HT-29 (cell line): ENCODE results near the gene MRPL17. TPM values are rescaled to one million over a fixed set of nuclear protein-coding genes. Genes with fewer than 3 reads are reported as not detected.

Experiments used
- DNase-seq: peaks from one replicate; pipeline ENCODE4 v3.0.0-alpha.2; 2015; ENCODE audit warnings: low spot score
- total RNA-seq: library from RNA; depleted of rRNA; stranded (reverse); fragments of >200 nt; shearing (Covaris generic); gene quantifications from 2 replicates; pipeline ENCODE4 v1.2.3, GENCODE V29; 2014; rRNA removed

Gene MRPL17
- total RNA-seq, 1 experiment from 2014 or later = 94.8 TPM

DNA sequence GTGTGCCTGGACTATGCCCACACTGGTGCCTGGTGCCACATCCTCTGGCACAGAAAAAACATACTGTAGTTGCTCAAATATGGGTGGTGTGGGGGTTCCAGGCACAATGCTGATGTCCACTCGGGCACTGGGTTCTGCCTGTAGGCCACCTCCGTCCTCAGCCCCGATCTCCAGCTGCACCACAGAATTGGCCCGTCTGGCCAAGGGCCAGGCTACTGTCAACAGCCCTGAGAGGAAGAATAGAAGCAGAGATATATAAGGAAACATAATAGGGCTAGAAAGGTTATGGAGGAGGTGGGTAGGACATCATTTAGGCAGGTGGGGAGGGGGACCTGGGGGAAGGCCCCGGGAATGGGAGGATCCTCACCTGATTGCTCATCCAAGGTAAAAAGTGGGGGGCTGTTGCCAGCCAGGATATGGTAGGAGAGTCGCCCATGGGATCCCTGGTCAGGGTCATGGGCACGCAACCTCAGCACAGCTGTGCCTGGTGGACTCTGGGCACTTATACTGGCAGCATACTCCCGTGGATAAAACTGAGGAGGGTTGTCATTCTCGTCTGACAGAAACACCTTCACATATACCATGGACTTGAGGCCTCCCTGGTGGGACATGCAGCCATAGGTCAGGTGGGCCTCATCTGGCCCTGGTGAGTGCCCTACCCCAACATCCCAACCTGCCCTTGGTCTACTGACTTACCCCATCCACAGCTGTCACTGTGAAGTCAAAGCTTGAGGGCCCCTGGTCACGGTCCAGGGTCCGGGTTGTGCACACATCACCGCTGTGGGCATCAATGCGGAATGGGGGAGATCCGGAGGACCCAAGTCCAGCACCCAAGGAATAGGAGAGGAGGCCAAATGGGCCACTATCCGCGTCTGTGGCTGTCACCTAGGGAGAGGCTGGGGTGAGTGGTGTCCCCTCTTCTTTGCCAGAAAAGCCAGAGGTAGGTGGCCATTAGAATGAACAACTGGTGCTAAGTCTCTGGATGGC, 49.4 kb downstream of the MRPL17 start:
- DNase-seq = no peak

DNA sequence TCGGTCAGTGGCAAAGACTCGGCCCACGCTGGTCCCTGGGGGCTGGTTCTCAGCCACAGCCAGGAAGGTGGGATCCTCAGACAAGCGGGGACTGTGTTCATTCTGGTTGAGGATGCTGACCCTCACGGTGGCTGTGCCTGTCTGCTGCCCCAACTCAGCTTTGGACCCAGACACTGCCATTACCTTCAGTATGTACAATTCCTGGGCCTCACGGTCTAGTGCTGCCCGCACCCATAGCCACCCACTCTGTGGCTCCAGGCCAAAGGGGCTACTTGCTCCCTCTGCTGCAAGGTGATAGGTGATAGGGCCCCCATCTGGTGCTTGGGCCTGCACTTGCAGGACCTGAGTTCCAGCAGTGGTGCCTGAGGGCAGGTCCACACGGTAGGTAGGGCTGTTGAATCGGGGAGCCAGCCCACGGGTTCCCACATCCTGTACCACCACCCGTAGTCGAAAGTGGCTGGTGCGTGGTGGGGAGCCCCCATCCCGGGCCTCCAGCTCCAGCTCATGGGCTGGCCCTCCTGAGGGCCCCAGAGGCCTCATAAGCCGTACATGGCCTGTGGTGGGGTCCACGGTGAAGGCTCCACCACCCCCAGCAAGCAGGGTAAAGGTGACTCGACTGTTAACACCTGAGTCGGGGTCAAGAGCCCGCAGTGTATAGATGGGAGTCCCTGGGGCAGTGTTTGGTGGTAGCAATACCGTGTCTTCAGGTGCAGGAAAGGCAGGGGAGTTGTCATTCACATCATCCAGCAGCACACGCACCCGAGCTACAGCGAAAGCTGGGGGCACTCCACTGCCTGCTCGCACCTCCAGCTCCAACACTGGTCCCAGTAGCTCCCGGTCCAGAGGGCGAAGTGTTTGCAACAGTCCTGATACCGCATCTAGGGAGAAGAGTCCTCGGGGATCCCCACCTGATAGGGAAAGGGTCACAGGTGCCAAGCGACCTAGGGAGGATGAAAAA, 50.7 kb downstream of the MRPL17 start:
- DNase-seq = no peak

DNA sequence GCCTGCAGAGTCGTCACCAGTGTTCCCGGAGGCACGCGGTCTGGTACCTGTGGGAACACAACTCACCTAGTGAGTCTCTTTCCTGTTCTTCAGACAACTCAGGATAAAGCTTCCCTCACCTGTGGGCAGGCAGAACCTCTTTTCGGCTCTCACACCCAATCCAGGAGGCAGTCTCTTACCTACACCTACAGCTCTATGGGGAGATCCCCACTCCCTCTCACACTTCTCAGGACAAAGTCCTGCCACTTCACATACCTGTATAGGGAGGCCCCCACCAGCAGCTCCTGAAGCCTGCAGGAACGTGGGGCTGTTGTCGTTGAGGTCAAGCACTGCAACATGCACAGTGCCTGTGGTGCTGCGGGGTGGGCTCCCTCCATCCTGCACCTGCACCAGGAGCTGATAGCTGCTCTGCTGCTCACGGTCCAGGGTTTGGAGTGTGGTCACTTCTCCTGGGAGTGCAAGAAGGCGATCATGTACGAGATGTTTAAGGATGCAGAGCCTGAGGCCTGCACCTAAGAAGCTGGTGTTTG, 51.7 kb downstream of the MRPL17 start:
- DNase-seq = no peak

DNA sequence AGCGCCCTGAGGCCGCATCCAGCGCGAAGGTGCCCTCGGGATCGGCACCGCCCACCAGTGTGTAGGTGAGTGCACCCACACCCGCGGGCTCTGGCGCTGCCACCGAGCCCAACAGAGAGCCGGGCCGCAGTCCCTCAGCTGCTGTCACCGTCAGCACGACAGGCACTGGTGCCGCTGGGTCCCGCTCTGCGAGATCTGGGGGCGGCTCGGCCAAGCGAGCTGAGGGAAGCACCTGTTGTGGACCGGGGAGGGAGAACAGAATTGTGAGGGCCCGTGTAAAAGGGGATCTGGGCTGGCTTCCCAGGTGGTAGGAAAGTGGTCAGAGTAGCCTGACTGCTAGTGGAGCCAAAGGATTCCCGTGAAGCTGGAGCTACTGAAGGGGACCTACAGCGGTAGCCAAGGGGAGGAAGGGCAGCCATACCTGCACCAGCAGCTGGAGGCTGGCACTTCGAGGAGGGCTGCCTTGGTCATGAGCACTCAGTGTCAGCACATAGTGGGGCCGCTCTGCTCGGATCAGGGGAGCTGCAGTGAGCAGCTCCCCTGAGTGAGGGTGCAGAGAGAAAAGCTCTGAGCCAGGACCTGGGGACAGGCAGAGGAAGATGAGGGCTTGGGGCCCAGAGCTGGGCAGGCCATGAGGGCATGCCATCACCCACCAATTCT, 52.4 kb downstream of the MRPL17 start:
- no peak for DNase-seq

Other genes with a start within 250 kb of the MRPL17 start
- 0.25 TPM in 1 of 2 replicates, not detected in the other for gene HPX, start 242.4 kb downstream of the MRPL17 start, total RNA-seq
- gene TRIM3, start 209.4 kb downstream of the MRPL17 start, total RNA-seq = 34.5 and 37.9 TPM in 2 replicates
- gene ARFIP2, start 202.0 kb downstream of the MRPL17 start, total RNA-seq = 131 and 140 TPM in 2 replicates
- gene TIMM10B, start 201.8 kb downstream of the MRPL17 start, total RNA-seq = 47.1 and 48.0 TPM in 2 replicates
- 4.5 and 8.8 TPM in 2 replicates for gene DNHD1, start 186.1 kb downstream of the MRPL17 start, total RNA-seq
- gene RRP8, start 79.7 kb downstream of the MRPL17 start, total RNA-seq = 21.4 TPM in 2 replicates
- 150 and 151 TPM in 2 replicates for gene ILK, start 79.6 kb downstream of the MRPL17 start, total RNA-seq
- gene TAF10, start 71.1 kb downstream of the MRPL17 start, total RNA-seq = 189 and 243 TPM in 2 replicates
- 40.7 and 52.3 TPM in 2 replicates for gene TPP1, start 63.9 kb downstream of the MRPL17 start, total RNA-seq
- 0.05 and 0.18 TPM in 2 replicates for gene DCHS1, start 27.5 kb downstream of the MRPL17 start, total RNA-seq
- gene OR2AG2, start 88.6 kb upstream of the MRPL17 start, total RNA-seq = 0.15 and 0.16 TPM in 2 replicates
- not detected in 2 replicates for gene OR2AG1, start 99.7 kb upstream of the MRPL17 start, total RNA-seq
- gene OR6A2, start 116.3 kb upstream of the MRPL17 start, total RNA-seq = 0.08 and 0.23 TPM in 2 replicates
- not detected in 2 replicates for gene OR10A5, start 162.3 kb upstream of the MRPL17 start, total RNA-seq
- gene OR10A2, start 179.7 kb upstream of the MRPL17 start, total RNA-seq = not detected in 2 replicates
- not detected in 2 replicates for gene OR10A4, start 193.3 kb upstream of the MRPL17 start, total RNA-seq
- gene OR2D2, start 209.2 kb upstream of the MRPL17 start, total RNA-seq = 0.37 TPM in 1 of 2 replicates, not detected in the other
- not detected in 2 replicates for gene OR2D3, start 237.7 kb upstream of the MRPL17 start, total RNA-seq
- 4.6 and 5.2 TPM in 2 replicates for gene ZNF215, start 243.1 kb upstream of the MRPL17 start, total RNA-seq